ENCODE results near the gene PLPP4. TPM values are rescaled to one million over a fixed set of nuclear protein-coding genes. Genes with fewer than 3 reads are reported as not detected.

The PLPP4 gene
- total RNA-seq, 1 experiment from 2014 or later: not detected

DNA sequence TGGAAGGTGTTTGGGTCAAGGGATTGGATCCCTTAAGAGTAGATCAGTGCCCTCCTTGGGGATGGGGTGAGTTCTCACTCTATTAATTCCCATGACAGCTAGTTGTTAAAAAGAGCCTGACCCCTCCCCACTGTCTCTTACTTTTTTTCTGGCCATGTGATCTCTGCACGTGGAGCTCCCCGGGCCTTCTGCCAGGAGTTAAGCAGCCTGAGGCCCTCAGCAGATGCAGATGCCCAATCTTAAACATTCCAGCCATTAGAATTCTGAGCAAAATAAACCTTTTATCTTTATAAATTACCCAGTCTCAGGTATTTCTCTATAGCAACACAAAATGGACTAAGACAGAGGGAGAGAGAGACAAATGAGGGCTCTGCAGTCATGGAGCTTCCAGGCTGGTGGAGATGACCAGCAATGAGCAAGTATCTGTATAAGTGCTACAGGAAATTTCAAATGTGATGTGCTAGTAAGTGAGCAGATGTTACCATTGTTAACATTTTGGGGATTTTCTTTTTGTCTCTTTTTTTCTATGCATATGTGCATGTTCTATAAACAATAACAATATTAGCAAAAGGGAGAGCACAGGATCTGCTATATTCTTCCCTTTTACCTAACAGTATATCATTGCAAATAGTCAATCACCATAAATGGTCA, 26.7 kb downstream of the PLPP4 start:
- TF ChIP-seq, protein P1, sequence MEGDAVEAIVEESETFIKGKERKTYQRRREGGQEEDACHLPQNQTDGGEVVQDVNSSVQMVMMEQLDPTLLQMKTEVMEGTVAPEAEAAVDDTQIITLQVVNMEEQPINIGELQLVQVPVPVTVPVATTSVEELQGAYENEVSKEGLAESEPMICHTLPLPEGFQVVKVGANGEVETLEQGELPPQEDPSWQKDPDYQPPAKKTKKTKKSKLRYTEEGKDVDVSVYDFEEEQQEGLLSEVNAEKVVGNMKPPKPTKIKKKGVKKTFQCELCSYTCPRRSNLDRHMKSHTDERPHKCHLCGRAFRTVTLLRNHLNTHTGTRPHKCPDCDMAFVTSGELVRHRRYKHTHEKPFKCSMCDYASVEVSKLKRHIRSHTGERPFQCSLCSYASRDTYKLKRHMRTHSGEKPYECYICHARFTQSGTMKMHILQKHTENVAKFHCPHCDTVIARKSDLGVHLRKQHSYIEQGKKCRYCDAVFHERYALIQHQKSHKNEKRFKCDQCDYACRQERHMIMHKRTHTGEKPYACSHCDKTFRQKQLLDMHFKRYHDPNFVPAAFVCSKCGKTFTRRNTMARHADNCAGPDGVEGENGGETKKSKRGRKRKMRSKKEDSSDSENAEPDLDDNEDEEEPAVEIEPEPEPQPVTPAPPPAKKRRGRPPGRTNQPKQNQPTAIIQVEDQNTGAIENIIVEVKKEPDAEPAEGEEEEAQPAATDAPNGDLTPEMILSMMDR (conservative IDR thresholded peaks at IDR 0.05): no peak
- H2BK15ac ChIP-seq (ENCODE audit: low read depth, low read length): no peak overlapping the region

More for the DNA sequence above, 26.7 kb downstream of the PLPP4 start:
- Histone ChIP-seq H3K4ac (ENCODE audit: low read depth, low read length) (no peak overlapping the region), H4K20me1 (ENCODE audit: control insufficient read depth, insufficient read depth, insufficient read length) (no peaks in the 10 kb centered on the region), H2BK12ac (ENCODE audit: insufficient read length, low read depth, low read length) (no peak overlapping the region), H4K8ac (replicated peaks; ENCODE audit: insufficient read length, low read depth, low read length) (no peak overlapping the region), H3K23ac (ENCODE audit: insufficient read length, low read depth, low read length) (no peak overlapping the region), H3K18ac (ENCODE audit: insufficient read length, low read depth, low read length) (no peak overlapping the region), H2BK120ac (ENCODE audit: low read depth, low read length, poor library complexity, severe bottlenecking) (no peak overlapping the region), H3K14ac (ENCODE audit: insufficient read depth, low read length) (no peak overlapping the region), H2AFZ (ENCODE audit: low read length) (no peak overlapping the region), H3K79me1 (ENCODE audit: insufficient read depth, low read depth, low read length, poor library complexity, severe bottlenecking) (no peaks in the 10 kb centered on the region), H3K4me1 (ENCODE audit: insufficient read depth, low read length) (no peaks in the 10 kb centered on the region), H2AK5ac (ENCODE audit: insufficient read length, low read length) (no peak overlapping the region), H3K23me2 (ENCODE audit: insufficient read length, low read depth, low read length, poor library complexity, severe bottlenecking) (no peaks in the 10 kb centered on the region), H3K79me2 (ENCODE audit: insufficient read depth, low read length) (no peaks in the 10 kb centered on the region), H3K27ac (ENCODE audit: insufficient read length, low read depth, low read length) (no peak overlapping the region), H3T11ph (ENCODE audit: low read length) (no peak overlapping the region), H2BK20ac (ENCODE audit: low read depth, low read length, poor library complexity, severe bottlenecking) (no peak overlapping the region), H3K9ac (ENCODE audit: extremely low read depth, insufficient read length, low read length) (no peak overlapping the region), H3K27me3 (ENCODE audit: insufficient read depth, low read length) (no peaks in the 10 kb centered on the region), H2BK5ac (ENCODE audit: insufficient read length, low read length) (no peak overlapping the region), H3K4me2 (ENCODE audit: insufficient read depth, insufficient read length, low read length) (no peak overlapping the region), H3K9me3 (ENCODE audit: control insufficient read depth, low read depth, low read length) (no peaks in the 10 kb centered on the region), H4K5ac (ENCODE audit: insufficient read length, low read depth, low read length) (no peak overlapping the region), H3K56ac (ENCODE audit: insufficient read length, low read depth, low read length) (no peak overlapping the region), H4K91ac (ENCODE audit: insufficient read length, low read depth, low read length) (no peak overlapping the region)
- peaks cover 10 to 15% of the 10 kb centered on the region in 2 experiments for H3K9me3 Mint-ChIP-seq
- peaks cover 4 to 8% (median 4%) of the 10 kb centered on the region in 3 experiments; a peak in 4 of 7 replicates for H3K36me3 Mint-ChIP-seq (ENCODE audit: insufficient read depth in 1 of 3, low read depth in 3 of 3)
- WGBS (ENCODE audit: extremely low coverage, insufficient read length, low lambda C conversion rate): no CpG with 5 or more reads among the region's 2 CpGs
- no peaks in the 10 kb centered on the region for H3K4me1 Mint-ChIP-seq
- H3K27ac Mint-ChIP-seq: no peak overlapping the region
- no peak overlapping the region for H3K4me3 Mint-ChIP-seq
- DNase-seq: no peak
- peaks cover 12% of the 10 kb centered on the region; the same call in 1 of the 2 replicates for H3K27me3 Mint-ChIP-seq (ENCODE audit: low read depth)

Measured in H9 (cell line).